ENCODE results near the gene NLRP7. TPM values are rescaled to one million over a fixed set of nuclear protein-coding genes. Genes with fewer than 3 reads are reported as not detected.
"Not testable (repeated sequence)": the region's sequence is repeated elsewhere in the genome, so short reads cannot be mapped to it uniquely, and the experiment has no call there.

NLRP7 gene
- total RNA-seq, 1 donor: not detected

DNA sequence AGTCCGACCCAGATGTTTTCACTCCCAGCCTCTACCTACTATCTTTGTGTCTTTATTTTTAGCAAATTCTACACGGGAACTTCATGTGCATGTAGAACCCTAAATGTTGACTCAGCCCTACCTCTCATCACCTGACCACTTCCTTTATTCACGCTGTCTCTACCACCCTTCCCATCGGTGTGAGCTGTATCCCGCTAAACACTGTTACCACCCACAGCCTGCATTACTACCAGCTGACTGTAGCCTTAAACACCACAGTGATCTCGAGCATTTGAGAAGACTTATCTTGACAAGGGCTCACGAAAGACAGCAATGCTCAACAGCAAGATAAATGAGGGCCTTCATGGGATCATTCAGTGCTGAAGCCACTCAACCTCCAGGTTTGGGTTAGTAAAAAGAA is 26.2 kb downstream of the NLRP7 start:
- H3K9me3 ChIP-seq (ENCODE audit: low read depth, low read length): no peaks in the 10 kb centered on the region
- no peak for DNase-seq (ENCODE audit: insufficient read length, low spot score, missing footprints)
- H3K4me1 ChIP-seq (ENCODE audit: insufficient read depth, low read length): no peaks in the 10 kb centered on the region
- no peak overlapping the region for H3K4me3 ChIP-seq (ENCODE audit: insufficient read depth, low read length)
- no peak overlapping the region for H3K4me2 ChIP-seq (ENCODE audit: insufficient read depth, low read length)
- no peak overlapping the region for H2AFZ ChIP-seq (ENCODE audit: low read length)
- no peak for TF ChIP-seq CTCF (IDR thresholded peaks at IDR 0.05; ENCODE audit: extremely low read depth, low read depth, low read length)
- H3K27me3 ChIP-seq (ENCODE audit: insufficient read depth, low read length): no peaks in the 10 kb centered on the region
- H3K79me2 ChIP-seq (ENCODE audit: insufficient read depth, low read length): no peaks in the 10 kb centered on the region
- H3K36me3 ChIP-seq (ENCODE audit: insufficient read depth, low read length): no peaks in the 10 kb centered on the region
- no peak overlapping the region for H3K27ac ChIP-seq (ENCODE audit: low read depth, low read length)
- H4K20me1 ChIP-seq (ENCODE audit: insufficient read depth, low read length): no peaks in the 10 kb centered on the region

GRCh38 chr19:54919646-54920563 is 27.4 kb downstream of the NLRP7 start:
- H3K36me3 ChIP-seq (ENCODE audit: insufficient read depth, low read length); DNase-seq (ENCODE audit: insufficient read length, low spot score, missing footprints); H3K9me3 ChIP-seq (ENCODE audit: low read depth, low read length); H2AFZ ChIP-seq (ENCODE audit: low read length); H3K4me1 ChIP-seq (ENCODE audit: insufficient read depth, low read length); H3K4me2 ChIP-seq (ENCODE audit: insufficient read depth, low read length); H4K20me1 ChIP-seq (ENCODE audit: insufficient read depth, low read length); H3K79me2 ChIP-seq (ENCODE audit: insufficient read depth, low read length); H3K27me3 ChIP-seq (ENCODE audit: insufficient read depth, low read length); H3K27ac ChIP-seq (ENCODE audit: low read depth, low read length); H3K4me3 ChIP-seq (ENCODE audit: insufficient read depth, low read length): not testable (repeated sequence)
- peak; percentile 11 for TF ChIP-seq CTCF (IDR thresholded peaks at IDR 0.05; ENCODE audit: extremely low read depth, low read depth, low read length)

DNA sequence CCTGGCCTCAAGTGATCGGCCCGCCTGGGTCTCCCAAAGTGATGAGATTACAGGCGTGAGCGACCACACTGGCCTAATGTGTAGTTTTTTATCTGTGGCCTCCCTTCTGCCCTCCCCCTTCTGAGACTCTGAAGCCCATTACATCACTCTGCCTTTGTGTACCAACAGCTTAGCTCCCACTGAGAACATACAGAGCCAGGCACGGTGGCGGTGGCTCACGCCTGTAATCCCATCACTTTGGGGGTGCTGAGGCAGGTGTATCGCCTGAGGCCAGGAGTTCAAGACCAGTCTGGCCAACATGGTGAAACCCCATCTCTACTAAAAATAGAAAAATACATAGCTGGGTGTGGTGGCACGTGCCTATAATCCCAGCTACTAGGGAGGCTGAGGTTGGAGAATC is 28.8 kb downstream of the NLRP7 start:
- no peaks in the 10 kb centered on the region for H3K9me3 ChIP-seq (ENCODE audit: low read depth, low read length)
- H3K4me3 ChIP-seq (ENCODE audit: insufficient read depth, low read length): no peak overlapping the region
- H3K27me3 ChIP-seq (ENCODE audit: insufficient read depth, low read length): no peaks in the 10 kb centered on the region
- no peak overlapping the region for H2AFZ ChIP-seq (ENCODE audit: low read length)
- no peaks in the 10 kb centered on the region for H4K20me1 ChIP-seq (ENCODE audit: insufficient read depth, low read length)
- TF ChIP-seq CTCF (IDR thresholded peaks at IDR 0.05; ENCODE audit: extremely low read depth, low read depth, low read length): no peak
- H3K27ac ChIP-seq (ENCODE audit: low read depth, low read length): no peak overlapping the region
- H3K4me1 ChIP-seq (ENCODE audit: insufficient read depth, low read length): no peaks in the 10 kb centered on the region
- no peak for DNase-seq (ENCODE audit: insufficient read length, low spot score, missing footprints)
- no peak overlapping the region for H3K4me2 ChIP-seq (ENCODE audit: insufficient read depth, low read length)
- H3K79me2 ChIP-seq (ENCODE audit: insufficient read depth, low read length): no peaks in the 10 kb centered on the region
- no peaks in the 10 kb centered on the region for H3K36me3 ChIP-seq (ENCODE audit: insufficient read depth, low read length)

DNA sequence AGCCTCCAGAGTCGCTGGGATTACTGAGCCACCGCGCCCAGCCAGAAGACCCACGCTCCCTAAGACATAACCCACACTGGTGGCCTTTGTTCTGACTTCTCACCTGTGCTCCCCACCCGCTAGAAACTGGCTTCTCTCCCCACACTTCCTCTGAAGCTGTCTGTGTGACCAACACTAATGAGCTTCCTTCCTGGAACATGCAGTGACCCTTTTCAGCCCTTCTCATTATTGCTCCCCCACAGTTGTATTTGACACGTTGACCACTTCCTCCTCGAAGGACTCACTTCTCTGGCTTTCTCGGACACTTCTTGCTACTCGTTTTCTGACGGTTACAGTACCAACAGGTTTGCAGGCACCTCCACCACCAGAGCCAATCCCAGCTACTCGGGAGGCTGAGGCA is 30.5 kb downstream of the NLRP7 start:
- no peak for TF ChIP-seq CTCF (IDR thresholded peaks at IDR 0.05; ENCODE audit: extremely low read depth, low read depth, low read length)
- no peak for DNase-seq (ENCODE audit: insufficient read length, low spot score, missing footprints)
- no peaks in the 10 kb centered on the region for H3K27me3 ChIP-seq (ENCODE audit: insufficient read depth, low read length)

GRCh38 chr19:54907899-54908298 is 39.4 kb downstream of the NLRP7 start:
- H4K20me1 ChIP-seq (ENCODE audit: insufficient read depth, low read length); DNase-seq (ENCODE audit: insufficient read length, low spot score, missing footprints); H3K4me2 ChIP-seq (ENCODE audit: insufficient read depth, low read length); H2AFZ ChIP-seq (ENCODE audit: low read length); H3K79me2 ChIP-seq (ENCODE audit: insufficient read depth, low read length); H3K9me3 ChIP-seq (ENCODE audit: low read depth, low read length); H3K27ac ChIP-seq (ENCODE audit: low read depth, low read length); H3K4me1 ChIP-seq (ENCODE audit: insufficient read depth, low read length); H3K36me3 ChIP-seq (ENCODE audit: insufficient read depth, low read length); H3K4me3 ChIP-seq (ENCODE audit: insufficient read depth, low read length); H3K27me3 ChIP-seq (ENCODE audit: insufficient read depth, low read length): not testable (repeated sequence)

More for the DNA sequence above, 30.5 kb downstream of the NLRP7 start:
- Histone ChIP-seq H4K20me1 (ENCODE audit: insufficient read depth, low read length) (no peaks in the 10 kb centered on the region), H3K9me3 (ENCODE audit: low read depth, low read length) (no peaks in the 10 kb centered on the region), H3K4me2 (ENCODE audit: insufficient read depth, low read length) (no peak overlapping the region), H3K4me3 (ENCODE audit: insufficient read depth, low read length) (no peak overlapping the region), H3K36me3 (ENCODE audit: insufficient read depth, low read length) (no peaks in the 10 kb centered on the region), H3K4me1 (ENCODE audit: insufficient read depth, low read length) (no peaks in the 10 kb centered on the region), H3K79me2 (ENCODE audit: insufficient read depth, low read length) (no peaks in the 10 kb centered on the region), H3K27ac (ENCODE audit: low read depth, low read length) (no peak overlapping the region), H2AFZ (ENCODE audit: low read length) (no peak overlapping the region)
